ENCODE measurements around the gene GMCL2.

GRCh38 chr5:178234121-178234749 lies 47.1 kb upstream of the GMCL2 start:
- TF ChIP-seq CTCF (IDR thresholded peaks at IDR 0.05; ENCODE audit: poor library complexity) (no peak), EZH2 (IDR thresholded peaks at IDR 0.05; ENCODE audit: borderline replicate concordance) (no peak)
